Transverse colon (tissue), 4 donors: ENCODE data around the gene ACTR1A.

ENCODE experiments used
- CTCF ChIP-seq, 5 experiments: fragments of 200-600 bp in 3 of 5; fragments of 450-650 bp in 2 of 5; sonication (generic) in 3 of 5; IDR thresholded peaks; 1 replicate in 2 of 5; 2 replicates in 3 of 5; pipeline ENCODE4 v1.5.1; 2016 to 2017; ENCODE audit warnings: antibody characterized with exemption in 5 of 5, inconsistent platforms in 3 of 5, mild to moderate bottlenecking in 2 of 5, moderate library complexity in 1 of 5
- EP300 ChIP-seq: sonication (generic); formaldehyde crosslinking; IDR thresholded peaks from one replicate; pipeline ENCODE4 v1.6.1; 2017; ENCODE audit warnings: antibody characterized with exemption, low read depth
- POLR2A ChIP-seq: fragments of 450-650 bp; IDR thresholded peaks from one replicate; pipeline ENCODE4 v1.6.1; 2016; ENCODE audit warnings: antibody characterized with exemption, mild to moderate bottlenecking, moderate library complexity
- POLR2AphosphoS5 ChIP-seq, 3 donors: sonication (generic); formaldehyde crosslinking; IDR thresholded peaks; one replicate each; pipeline ENCODE4 v1.6.1; 2016; ENCODE audit warnings: antibody characterized with exemption in 3 of 3

- TF ChIP-seq CTCF (IDR thresholded peaks at IDR 0.05) (no peak), POLR2A (no peak), EP300 (no peak), POLR2AphosphoS5 (IDR thresholded peaks at IDR 0.05) (no peak)
These were observed 9.2 kb upstream of the ACTR1A start for GRCh38 chr10:102511583-102512274.
